Astrocyte of the spinal cord (primary cell): ENCODE results near the gene TNRC6B.

Experiments
- DNase-seq: peaks from one replicate; pipeline ENCODE4 v3.0.0; 2011; ENCODE audit warnings: low read depth, low spot score
- H3K4me3 ChIP-seq: 2 replicates; pipeline ENCODE4 v1.5.1; 2011; ENCODE audit warnings: low read depth, mild to moderate bottlenecking, low read length, moderate library complexity
- CTCF ChIP-seq: IDR thresholded peaks from 2 replicates; pipeline ENCODE4 v1.5.1; 2012; ENCODE audit warnings: low read depth, mild to moderate bottlenecking, low read length, inconsistent platforms
- in situ Hi-C: cut with HindIII; loops from 2 replicates; pipeline ENCODE4 v1.10.0; 2017; ENCODE audit warnings: low sequenced_read_pairs

The TNRC6B gene

DNA sequence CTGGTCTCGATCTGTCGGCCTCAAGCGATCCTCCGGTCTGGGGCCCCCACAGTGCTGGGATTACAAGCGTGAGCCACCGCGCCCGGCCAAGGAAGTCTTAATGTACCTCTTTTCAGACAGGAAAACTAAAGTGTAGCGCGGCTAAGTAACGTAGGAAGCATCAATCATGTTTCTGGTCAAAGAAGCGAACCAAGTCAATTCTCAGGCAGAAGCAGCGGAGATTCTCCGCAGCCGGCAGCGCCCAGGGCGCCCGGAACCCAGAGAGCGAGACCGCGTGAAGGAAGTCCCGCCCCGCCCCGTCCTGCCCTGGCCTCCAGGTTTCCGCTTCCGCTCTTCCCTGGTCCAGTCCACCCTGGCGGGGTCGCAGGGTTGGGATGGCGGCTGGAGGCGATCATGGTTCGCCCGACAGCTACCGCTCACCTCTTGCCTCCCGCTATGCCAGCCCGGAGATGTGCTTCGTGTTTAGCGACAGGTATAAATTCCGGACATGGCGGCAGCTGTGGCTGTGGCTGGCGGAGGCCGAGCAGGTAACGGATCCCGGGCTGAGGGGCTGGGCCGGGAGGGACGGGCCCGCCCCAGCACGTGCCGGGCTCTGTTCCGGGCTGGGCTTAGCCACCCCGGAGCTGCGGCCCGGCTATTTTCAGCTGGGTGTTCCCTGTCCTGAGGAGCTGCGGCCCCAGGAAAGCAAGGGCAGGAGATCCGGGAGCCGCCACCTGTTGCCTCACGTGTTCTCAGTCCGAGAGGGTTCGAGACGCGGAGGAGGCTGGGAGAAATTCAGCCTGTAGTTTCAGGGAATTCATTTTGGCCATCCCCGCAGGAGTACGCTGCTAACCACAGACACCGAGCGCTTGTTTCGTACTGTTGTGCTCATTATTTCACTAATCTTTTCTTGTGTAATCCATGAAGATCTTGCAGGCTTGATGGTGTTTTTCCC lies 168.7 kb downstream of the TNRC6B start, which contains the start of gene ADSL:
Gene ADSL, plus strand, starts transcription at position 316 of the 934 bp plus-strand sequence. Its CDS starts 59 bp downstream, at position 375.
- peak; percentile 88 for DNase-seq
- TF ChIP-seq CTCF = no peak
- in situ Hi-C loops = no loop called here
- H3K4me3 ChIP-seq = peak within 1 kb of the TSS; percentile 68

- H3K4me3 ChIP-seq = peak overlapping the region; percentile 68
- no peak for DNase-seq
- in situ Hi-C loops = no loop called here
- no peak for TF ChIP-seq CTCF
Measured at GRCh38 chr22:40347300-40347699, 169.6 kb downstream of the TNRC6B start.

DNA sequence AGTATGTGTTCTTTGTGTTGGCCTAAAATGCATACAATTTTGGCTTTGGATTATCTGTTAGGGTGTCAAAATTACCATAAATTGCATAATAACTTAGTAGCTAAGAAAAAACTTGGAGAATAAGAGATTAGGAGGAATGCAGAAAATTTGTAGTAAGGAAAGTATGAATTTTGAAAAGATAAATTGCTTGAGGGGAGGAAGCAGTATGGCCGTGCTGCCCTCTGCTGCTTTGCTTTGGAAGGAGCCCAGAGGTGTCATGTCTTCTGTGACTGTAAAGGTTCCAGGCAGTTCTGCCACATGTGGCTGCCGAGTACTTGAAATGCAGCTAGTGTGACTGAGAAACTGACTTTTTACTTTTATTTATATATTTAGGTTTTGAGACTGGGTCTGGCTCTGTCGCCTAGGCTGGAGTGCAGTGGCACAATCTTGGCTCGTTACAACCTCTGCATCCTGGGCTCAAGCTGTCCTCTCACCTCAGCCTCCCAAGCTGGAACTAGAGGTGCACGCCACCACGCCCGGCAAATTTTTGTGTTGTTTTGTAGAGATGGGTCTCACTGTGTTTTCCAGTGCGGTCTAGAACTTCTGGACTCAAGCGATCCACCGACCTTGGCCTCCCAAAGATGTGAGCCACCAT lies 170.4 kb downstream of the TNRC6B start:
- no peak overlapping the region for H3K4me3 ChIP-seq
- in situ Hi-C loops = no loop called here
- peak; percentile 87 for TF ChIP-seq CTCF
- peak; percentile 60 for DNase-seq

GRCh38 chr22:40352763-40353162 lies 175.0 kb downstream of the TNRC6B start:
- in situ Hi-C loops = no loop called here
- DNase-seq = no peak
- TF ChIP-seq CTCF = no peak
- H3K4me3 ChIP-seq = no peak overlapping the region

DNA sequence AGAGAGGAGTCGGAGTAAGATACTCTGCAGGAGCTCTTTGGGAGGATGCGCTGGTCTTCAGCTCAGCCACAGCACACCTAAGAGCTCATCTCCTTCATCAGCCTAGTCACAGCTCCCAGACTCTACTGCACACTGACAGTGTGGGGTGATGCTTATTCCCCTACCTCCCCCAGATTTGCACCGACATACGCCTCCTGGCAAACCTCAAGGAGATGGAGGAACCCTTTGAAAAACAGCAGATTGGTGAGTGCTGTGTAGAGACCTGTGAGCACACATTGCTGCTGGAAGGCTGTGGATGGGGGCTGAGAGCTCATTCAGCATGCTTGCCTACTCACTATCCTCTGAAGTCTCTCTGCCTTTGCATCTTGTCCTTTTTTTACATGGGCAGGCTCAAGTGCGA lies 183.4 kb downstream of the TNRC6B start:
- in situ Hi-C loops = no loop called here

More for the DNA sequence above, 183.4 kb downstream of the TNRC6B start:
- H3K4me3 ChIP-seq = no peak overlapping the region
- no peak for DNase-seq
- no peak for TF ChIP-seq CTCF
